Tongue (tissue), 2 donors: ENCODE results near the gene PAPLN. TPM values are rescaled to one million over a fixed set of nuclear protein-coding genes. Genes with fewer than 3 reads are reported as not detected.
"Not testable (repeated sequence)": the region's sequence is repeated elsewhere in the genome, so short reads cannot be mapped to it uniquely, and the experiment has no call there.

Source experiments
- DNase-seq: peaks from one replicate; pipeline ENCODE4 v3.0.0-alpha.2; 2015
- total RNA-seq: library from RNA; depleted of rRNA; stranded (reverse); fragments of >200 nt; gene quantifications from one replicate; pipeline ENCODE4 v1.2.3, GENCODE V29; 2014

PAPLN gene, protein sequence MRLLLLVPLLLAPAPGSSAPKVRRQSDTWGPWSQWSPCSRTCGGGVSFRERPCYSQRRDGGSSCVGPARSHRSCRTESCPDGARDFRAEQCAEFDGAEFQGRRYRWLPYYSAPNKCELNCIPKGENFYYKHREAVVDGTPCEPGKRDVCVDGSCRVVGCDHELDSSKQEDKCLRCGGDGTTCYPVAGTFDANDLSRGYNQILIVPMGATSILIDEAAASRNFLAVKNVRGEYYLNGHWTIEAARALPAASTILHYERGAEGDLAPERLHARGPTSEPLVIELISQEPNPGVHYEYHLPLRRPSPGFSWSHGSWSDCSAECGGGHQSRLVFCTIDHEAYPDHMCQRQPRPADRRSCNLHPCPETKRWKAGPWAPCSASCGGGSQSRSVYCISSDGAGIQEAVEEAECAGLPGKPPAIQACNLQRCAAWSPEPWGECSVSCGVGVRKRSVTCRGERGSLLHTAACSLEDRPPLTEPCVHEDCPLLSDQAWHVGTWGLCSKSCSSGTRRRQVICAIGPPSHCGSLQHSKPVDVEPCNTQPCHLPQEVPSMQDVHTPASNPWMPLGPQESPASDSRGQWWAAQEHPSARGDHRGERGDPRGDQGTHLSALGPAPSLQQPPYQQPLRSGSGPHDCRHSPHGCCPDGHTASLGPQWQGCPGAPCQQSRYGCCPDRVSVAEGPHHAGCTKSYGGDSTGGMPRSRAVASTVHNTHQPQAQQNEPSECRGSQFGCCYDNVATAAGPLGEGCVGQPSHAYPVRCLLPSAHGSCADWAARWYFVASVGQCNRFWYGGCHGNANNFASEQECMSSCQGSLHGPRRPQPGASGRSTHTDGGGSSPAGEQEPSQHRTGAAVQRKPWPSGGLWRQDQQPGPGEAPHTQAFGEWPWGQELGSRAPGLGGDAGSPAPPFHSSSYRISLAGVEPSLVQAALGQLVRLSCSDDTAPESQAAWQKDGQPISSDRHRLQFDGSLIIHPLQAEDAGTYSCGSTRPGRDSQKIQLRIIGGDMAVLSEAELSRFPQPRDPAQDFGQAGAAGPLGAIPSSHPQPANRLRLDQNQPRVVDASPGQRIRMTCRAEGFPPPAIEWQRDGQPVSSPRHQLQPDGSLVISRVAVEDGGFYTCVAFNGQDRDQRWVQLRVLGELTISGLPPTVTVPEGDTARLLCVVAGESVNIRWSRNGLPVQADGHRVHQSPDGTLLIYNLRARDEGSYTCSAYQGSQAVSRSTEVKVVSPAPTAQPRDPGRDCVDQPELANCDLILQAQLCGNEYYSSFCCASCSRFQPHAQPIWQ
- 7.3 TPM for total RNA-seq

DNA sequence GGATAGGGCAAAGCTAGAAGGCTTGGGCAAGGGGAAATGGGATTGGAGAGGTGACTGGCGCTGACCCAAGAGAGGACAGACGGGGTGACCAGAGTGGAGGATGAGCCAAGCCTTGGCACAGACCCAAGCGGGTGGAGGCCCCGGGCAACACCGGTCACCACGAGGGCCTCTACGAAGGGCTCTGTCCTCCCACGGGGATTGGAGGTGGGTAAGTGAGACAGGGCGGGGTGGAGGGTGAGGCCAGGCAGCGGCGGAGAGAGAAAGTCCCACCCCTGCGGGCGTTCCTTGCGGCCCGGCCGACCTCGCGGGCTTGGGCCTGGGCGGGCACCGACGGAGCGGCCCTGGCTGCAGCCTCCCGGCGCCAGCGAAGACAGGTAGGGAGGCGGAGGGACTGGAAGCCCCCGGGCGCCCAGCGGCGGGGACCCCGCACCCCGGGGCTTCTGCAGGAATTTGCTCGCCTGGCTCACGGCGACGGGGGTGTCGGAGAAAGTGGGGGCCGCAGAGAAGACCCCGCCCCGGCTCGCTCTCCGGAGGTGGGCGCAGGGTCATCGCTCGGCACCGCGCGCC, at the start of gene PAPLN:
TSS of gene PAPLN (plus strand) at position 288 of the 567 bp plus-strand sequence. CDS start 2,273 bp downstream, outside the sequence.
- DNase-seq: no peak

DNA sequence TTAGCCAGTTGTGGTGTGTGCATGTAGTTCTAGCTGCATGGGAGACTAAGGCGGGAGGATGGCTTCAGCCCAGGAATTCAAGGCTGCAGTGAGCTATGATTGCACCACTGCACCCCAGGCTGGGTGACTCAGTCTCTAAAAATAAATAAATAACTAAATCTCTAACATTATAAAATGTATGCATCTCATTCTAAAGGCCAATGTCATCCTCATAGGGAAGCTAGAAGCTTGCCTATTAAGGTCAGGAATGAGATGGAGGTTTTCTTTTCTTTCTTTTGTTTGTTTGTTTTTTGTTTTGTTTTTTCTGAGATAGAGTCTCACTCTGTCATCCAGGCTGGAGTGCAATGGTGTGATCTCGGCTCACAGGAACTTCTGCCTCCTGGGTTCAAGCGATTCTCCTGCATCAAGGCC, 48.8 kb upstream of the PAPLN start:
- no peak for DNase-seq

DNA sequence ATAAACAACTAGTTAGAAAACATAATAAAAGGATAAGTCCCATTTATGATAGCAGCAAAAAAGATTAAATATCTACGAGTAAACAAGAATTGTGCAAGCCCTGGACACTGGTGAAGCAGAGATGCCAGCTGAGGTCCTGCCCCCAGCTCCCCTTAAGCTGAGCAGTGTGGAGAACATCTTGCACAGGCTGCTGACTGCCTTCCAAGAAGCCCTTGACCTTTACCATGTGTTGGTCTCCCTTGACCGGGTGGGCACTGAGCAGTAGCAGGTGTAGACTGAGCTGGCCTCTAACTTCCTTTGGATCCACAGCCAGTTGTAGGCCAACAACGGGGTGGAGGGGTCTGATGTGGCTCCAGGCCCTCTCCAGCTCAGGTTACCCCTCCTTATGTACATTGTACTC, 47.7 kb upstream of the PAPLN start:
- DNase-seq: no peak

DNA sequence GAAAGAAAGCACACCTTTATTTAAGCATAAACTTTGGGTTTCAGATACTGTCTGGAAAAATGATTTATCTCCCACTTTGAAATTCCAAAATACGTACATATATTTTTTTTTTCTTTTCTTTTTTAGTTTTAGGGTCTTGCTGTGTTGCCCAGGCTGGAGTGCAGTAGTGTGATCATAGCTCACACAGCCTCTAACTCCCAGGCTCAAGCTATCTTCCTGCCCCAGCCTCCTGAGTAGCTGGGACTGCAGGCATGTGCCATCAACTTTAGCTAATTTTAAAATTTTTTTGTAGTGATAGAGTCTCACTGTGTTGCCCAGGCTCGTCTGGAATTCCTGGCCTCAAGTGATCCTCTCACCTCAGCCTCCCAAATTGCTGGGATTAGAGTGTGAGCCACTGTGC, 45.9 kb upstream of the PAPLN start:
- DNase-seq: no peak

DNA sequence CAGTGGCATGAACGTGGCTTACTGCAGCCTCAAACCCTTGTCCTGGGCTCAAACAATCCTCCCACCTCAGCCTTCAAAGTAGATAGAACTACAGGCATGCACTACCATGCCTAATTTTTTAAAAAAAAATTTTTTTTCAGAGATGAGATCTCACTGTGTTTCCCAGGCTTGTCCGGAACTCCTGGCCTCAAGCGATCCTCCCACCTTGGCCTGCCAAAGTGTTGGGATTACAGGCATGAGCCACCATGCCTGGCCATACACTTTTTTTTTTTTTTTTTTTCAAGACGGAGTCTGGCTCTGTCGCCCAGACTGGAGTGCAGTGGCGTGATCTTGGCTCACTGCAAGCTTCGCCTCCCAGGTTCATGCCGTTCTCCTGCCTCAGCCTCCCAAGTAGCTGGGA, 43.0 kb upstream of the PAPLN start:
- not testable (repeated sequence) for DNase-seq

DNA sequence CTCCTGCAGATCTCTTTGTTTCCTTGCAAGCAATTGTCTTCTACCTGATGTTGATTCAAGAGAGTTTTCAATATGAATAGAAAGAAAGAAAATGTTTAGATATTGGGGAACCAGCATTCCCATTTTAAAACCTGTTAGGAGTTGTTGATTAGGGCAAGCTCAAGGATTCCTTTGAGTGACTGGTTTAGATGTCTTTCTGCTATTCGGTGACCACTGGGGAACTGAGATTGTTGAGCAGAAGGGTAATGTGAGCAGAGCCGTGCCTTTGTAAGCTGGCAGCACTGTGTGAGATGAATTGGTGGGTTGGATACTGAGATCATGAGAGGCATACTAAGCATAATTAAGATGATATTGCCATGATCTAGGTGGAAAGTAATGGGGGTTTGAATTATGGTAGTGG, 39.1 kb upstream of the PAPLN start:
- no peak for DNase-seq

DNA sequence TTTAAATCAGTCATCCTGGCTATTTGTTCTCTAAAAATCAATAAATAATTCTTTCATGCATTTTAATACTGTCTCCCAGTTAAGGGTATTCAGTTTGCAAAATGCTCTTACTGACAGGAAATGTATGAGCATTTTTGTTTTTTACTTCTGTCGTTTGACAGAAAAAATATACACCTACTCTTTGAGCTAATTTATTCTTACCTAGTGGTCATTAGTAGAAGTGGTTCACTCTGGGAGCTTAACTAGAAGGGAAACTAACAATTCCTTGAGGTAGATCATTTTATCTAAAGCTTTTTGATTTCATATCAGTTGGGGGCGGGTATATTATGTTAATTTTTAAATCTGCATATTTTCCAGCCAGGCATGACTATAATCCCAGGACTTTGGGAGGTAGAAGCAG, 33.8 kb upstream of the PAPLN start:
- DNase-seq: no peak

DNA sequence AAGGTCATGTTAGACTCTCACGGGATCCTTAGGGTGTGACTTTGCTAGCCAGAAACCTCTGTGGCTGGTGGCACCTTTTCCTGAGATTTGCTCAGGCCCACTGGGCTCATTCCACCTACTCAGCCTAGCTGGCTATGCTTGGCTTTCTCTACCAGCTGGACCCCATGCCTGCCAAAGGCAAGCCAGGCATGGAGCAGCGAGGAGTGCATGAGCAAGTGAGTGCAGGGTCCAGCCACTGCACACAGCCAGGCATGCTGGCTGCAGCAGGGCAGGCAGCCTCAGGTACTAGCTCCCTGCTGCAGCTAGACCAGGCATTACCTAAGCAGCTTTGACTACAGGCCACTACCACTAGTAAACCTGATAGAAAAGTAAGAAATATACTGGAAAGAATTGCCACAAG, 29.7 kb upstream of the PAPLN start:
- DNase-seq: no peak

DNA sequence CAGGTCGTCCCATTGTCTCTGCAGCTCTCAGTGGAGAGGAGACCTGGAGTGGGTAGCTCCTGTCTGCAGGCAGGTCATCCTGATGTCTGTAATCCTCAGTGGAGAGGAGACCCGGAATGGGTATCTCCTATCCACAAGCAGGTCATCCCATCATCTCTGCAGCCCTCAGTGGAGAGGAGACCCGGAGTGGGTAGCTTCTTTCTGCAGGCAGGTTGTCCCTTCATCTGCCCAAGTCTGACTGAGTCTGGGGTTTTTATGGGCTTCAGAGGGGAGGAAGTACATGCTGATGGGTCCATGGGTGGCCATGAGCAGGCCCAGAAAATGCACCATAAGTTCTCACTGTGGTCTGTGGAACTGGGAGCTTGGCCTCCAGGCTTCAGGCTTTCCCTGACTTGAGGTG, 28.9 kb upstream of the PAPLN start:
- DNase-seq: no peak

DNA sequence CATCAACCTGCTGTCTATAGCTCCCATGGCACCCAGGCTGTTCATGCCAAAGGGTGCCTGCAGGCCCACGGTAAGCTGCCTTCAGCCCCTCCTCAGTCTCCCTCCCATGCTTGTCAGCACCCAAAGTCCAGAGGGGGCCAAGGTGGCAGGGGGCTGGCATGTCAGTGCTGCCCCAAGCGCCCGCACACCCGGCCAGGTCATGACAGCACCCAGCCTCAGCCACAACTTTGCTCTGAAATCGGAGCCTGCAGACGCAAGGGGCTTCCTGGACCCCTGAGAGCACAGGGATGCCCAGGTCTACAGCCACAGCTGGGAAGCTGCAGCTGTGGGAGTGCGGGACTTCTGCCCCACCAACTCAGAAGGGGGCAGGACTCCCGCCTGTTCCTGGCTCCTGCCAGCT, 28.5 kb upstream of the PAPLN start:
- no peak for DNase-seq

DNA sequence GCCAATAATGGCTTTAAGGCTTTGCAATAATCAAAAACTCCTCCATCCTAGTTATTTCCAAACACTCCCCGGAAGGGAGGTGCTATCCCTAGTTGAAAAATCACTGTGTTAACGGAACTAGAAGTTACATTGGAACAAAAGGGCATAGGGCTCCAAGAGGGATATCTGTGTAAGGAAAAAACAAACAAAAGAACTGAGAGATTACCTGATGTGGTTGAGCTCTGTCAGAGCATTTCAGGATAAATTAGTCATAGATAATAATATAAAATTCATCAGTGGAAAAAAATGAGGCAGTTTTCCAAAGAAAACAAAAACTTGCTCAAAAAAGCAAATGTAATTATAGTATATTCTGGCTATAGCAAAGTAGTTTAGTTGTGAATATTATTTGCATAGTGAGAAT, 27.4 kb upstream of the PAPLN start:
- no peak for DNase-seq

DNA sequence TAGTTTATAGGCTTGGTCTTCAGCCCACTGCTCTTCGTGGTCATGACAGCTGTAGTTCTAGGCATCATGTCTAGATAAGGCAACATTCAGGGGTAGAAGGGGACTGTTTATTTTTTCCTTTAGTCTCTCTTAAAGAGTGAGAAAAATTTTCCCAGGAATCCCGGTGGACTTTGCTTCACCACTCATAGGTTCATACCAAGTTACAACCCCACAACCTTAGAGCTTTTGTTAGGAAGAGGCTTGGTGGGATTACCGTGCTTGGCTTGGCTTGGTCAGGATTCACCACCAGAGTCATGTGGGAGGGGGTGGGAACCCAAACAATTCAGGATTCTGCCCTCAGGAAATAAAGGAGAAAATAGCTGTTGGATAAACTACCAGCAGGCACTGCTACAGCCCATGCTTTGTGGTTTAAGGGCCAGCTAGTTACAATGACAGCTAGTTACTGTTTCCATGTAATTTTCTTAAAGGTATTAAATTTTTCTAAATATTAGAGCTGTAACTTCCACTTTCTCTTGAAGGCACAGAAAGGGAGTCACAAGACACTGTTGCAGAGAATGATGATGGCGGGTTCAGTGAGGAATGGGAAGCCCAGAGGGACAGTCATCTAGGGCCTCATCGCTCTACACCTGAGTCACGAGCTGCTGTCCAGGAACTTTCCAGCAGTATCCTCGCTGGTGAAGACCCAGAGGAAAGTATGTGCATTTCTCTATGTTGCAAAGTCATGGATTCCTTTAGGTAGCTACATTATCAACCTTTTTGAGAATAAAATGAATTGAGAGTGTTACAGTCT, 25.9 kb upstream of the PAPLN start:
- DNase-seq: no peak

DNA sequence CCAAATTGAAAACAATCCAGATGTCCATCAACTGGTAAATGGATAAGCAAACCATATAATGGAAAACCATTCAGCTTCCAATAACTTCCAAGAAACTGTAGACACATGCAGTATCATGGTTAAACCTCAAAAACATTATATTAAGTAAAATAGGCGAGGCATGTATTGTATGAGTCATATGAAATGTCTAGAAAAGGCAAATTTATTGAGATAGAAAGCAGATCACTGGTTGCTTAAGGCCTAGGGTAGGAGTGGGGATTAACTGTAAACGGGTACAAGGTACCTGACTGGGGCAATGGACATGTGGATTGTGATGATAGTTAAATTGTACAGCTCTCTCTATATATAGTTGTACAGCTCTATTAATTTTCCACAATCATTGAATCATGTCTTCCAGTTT, 21.3 kb upstream of the PAPLN start:
- DNase-seq: no peak

DNA sequence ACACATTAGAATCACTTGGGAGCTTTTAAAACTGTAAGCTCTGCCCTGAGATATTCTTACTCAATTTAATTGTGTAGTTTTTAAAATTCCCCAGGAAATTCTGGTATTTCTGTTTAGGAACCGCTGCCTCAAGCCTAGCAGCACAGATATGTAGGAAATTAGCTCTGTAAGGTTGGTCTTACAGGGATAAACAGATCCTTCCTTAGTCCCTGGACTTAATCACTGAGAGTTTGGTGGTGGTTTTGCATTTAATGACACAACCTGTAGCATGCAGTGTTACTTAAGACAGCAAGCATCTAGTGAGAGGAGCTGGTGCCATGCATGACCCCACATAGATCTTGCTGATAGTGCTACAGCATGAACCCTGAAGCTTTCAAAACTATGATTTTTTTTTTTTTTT, 19.9 kb upstream of the PAPLN start:
- no peak for DNase-seq

DNA sequence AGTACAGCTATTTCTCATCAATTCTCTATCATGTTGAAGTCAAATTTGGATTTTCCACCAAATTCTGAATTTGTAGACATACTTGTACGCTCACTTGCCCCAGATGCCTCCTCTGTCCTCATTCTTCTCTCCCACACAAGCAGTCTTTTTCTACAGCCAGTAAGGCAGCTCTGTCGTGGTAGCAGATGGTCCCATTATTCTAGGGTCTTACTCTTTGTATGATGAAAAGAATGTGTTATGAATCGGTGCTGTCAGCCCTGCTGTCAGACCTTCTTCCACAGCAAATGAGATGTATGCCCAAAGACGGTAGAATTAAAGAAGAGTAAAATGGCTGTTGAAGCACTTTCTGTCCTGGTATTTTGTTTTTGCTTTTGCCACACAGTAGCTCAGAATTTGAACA, 17.2 kb upstream of the PAPLN start:
- DNase-seq: no peak

DNA sequence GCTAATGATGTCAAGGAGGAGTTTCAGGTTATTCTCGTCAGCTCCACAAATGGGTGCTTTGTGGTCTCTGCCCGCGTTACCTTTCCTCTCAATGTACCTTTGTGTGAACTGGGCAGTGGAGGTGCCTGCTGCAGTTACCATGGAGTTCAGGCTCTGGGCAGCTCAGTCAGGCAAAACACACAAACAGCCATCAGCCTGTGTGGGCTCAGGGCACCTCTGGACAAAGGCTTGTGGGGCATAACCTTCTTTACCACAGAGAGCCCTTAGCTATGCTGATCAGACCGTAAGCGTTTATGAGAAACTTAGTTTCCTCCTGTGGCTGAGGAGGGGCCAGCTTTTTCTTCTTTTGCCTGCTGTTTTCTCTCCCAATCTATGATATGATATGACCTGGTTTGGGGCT, 16.7 kb upstream of the PAPLN start:
- no peak for DNase-seq

DNA sequence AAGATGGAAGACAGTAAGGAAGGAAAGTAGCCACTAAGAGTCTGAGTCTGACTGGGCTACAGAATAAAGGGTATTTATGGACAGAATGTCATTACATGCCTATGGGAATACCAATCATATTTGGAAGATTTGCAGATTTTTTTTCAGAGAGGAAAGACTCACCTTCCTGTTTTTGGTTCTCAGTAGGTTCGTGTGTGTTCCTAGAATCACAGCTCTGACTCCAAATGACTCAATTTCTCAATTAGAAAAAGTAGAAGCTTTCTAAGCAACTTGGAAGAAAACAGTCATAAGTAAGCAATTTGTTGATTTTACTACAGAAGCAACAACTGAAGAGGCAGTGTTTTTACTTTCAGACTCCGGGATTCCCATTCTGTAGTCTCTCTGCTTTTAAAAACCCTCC, 15.4 kb upstream of the PAPLN start:
- no peak for DNase-seq

DNA sequence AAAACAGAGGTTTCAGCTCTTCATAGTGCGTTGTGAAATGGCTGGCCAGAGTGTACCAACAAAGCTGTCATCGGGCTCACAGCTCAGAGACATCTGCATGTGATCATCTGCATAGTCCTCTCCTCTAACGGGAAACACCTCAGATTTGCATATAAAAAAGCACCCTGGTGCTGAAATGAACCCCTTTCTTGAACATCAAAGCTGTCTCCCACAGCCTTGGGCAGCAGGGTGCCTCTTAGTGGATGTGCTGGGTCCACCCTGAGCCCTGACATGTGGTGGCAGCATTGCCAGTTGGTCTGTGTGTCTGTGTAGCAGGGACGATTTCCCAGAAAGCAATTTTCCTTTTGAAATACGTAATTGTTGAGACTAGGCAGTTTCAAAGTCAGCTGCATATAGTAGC, 14.3 kb upstream of the PAPLN start:
- peak; percentile 20 for DNase-seq

DNA sequence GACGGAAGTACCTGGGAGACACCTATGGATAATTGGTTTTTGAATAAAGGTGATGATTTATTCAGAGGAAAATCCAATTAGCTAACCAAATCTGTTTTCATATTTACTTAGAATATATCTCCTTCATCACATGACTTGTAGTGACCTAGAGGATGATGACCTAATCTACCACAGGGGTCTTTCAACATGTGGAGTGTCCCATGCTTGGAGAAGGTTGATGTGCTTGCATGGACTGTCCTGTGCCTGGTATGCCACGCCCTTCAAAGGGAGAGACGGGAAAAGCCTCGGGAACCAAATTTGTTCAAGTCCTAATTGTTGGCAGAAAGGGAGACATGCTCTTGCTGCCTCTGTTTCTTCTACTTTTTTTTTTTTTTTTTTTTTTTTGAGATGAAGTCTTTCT, 11.8 kb upstream of the PAPLN start:
- no peak for DNase-seq

DNA sequence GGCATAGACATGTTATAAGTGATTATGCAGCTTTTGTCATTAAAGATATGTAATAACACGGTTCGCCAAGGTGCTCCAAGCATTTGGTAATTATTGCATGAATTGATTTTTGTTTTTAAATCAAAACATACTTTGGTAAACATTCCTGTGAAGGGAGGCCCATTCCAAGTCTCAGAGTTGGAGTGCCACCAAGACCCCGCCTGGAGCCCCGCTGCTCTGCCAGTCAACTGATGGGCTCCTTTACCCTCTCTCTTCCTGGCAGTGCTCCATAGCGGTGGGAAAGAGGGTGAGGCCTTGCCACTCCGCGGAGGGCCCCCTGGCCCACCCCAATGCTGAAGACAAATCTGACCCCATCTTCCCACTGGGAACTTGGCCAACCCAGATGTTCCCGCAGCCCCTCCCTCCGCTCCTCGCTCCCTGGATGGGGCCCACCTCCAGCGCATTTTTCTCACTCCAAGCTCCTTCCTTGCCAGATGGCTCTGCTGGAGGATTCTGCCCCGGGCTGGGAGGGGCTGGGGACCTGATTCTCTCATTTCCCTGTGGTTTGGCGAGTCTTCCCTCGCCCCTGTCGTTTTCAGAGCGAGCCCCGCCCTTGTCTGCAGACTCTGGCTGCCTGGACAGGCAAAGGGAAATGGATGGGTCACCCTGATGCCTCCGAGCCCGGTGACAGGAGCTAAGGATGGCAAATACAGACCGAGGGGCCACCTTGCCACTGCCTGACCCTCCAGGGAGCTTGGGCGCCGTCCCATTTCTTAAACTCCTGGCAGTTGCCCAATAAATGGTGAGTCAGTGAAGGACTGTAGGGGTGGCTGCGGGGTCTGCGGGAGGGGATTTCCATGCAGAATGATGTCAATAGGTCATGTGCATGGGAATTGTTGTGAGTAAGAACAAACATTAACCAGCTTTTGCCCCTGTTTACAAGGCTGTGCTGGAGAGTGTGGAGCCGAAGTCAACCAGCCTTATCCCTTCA, 9.2 kb upstream of the PAPLN start:
- DNase-seq: peak; percentile 89
